SIG-M5 treated with dmso at 0.1 percent for 504 hours (cell line): Measurements from ENCODE around the gene PDE4D.

Experiments used
- DNase-seq: peaks from one replicate; lab custom pipeline; 2025; ENCODE audit not compliant: unreplicated experiment; lab: John Stamatoyannopoulos, UW

The PDE4D gene

DNA sequence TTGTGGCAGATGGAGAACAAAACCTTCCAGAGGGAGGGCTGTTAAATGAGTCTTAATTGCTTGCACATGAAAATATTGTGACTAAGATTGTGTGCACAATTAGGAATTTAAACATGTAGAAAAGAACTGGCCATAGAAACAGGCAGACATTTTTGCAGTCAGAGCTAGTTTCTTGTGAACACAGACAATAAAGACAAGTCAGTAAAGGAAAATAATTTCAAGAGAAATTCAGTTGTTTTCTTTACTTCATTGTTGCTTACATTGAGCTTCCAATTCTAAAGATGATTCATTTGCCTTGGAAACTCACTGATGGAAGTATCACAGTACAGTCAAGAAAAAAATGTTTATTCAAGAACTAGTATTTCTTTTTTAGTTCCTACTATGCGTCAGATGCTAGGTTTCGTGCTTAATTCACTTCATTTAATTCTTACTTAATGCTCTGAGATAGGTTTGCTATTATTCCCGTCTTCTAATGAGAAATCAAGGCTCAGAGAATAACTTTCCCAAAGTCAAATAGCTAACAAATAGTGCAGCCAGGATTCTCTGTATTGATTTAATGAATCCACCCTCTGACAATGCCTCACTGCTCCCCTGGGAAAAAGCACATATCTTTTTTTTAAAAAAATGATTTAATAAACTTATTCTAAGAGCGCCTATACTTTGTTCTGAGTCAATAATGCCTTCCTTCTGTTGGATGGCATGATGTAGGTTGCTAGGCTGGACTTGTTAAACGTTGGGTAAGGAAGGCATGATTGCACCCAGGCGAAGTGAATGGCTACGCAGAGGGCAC, 729.3 kb downstream of the PDE4D start:
- no peak for DNase-seq

DNA sequence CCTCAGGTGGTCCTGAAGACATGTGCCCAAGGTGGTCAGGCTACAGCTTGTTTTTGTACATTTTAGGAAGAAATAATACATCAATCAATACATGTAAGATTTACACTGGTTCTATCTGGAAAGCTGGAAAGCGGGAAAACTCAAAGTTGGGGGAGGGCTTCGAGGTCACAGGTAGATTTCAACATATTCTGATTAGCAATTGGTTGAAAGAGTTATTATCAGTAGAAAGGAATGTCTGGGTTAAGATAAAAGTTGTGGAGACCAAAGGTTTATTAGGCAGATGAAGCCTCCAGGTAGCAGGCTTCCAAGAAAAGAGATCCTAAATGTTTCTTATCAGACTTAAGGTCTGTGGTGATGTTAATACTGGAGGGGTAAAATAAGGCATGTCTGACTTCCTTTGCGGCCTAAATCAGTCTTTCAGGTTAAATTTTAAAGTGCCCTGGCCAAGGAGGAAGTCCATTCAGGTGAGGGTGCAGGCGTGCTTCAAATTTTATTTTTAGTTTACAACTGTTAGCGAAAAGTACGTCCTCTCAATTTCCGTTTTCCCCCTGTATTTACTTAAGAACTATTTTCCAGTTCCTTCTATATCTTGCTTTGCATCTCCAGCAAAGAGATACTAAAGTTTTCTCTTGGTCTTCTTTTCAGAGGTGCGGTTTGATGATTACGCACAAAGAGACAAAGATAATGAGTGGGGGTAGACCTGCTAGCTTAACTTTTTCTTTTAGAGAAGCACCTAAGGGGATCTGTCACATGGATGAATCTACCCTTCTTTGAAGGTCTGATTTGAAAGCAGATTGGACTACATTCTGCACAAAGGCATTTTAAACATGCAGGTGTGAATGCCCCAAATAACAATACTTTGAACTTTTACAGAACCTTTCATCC, 732.1 kb downstream of the PDE4D start:
- DNase-seq = no peak

DNA sequence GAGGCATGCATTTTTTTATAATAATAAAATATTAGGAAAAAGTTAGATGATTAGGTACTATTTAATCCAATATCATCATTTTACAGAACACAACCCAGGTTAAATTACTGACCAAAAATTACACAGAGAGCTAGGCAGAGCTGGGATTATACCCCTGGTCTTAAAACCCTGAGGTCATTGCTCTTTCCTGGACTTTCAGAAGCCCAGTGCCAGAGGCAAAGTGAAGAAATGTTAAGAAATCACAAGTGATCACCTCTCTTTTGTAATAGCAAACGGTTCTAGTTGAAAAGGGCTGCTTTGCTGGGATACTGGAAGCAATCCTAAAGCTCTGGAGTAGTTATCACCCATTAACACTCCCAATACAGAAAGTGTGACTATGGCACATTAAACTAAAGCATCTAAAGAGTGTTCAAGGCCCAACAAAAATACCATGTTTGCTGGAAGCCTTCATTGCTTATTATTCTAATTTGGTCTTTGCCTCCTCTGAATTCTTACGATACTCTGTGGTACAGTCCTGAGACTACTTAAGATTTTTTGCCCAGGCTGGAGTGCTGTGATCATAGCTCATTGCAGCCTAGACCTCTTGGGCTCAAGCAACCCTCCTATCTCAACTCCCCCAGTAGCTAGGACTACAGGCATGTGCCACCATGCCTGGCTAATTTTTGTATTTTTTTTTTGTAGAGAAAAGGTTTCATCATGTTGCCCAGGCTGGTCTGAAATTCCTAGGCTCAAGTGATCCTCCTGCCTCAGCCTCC, 734.7 kb downstream of the PDE4D start:
- no peak for DNase-seq

DNA sequence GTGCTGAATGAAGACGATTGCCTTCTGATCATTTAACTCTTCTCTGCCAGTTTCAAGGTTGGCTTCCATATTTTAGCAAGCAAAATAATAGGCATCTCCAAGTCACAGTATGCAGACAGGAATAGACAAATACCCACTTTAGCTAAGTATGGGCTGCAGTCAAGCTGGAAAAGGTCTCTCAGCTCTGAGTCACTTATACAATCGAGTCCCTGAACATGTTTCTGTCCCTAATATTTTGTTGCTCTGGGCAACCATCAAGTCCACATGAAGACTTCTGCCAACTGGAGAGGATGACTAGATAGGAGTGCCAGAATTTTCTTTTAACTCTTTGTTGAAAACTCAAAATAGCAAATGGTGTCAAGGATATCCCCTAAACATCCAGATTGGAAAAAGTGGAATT, 735.4 kb downstream of the PDE4D start:
- no peak for DNase-seq

DNA sequence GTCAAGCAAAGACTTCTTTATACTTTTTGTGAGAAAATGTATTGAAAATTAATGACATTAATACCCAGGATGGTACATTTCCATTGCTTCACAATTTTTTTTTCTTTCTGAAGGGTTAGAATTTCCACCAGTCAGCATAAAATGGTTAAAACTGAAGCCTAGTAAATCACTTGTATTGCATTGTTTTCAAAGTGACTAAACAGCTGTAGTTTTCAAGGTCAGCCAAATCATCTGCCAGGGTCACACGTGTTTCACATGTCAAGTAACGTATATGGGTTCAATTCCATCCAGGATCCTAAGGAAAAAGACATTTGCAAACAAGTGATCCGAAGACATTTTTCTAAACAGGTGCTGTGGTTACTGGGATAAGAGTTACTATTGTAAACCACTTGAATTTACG, 736.5 kb downstream of the PDE4D start:
- no peak for DNase-seq

DNA sequence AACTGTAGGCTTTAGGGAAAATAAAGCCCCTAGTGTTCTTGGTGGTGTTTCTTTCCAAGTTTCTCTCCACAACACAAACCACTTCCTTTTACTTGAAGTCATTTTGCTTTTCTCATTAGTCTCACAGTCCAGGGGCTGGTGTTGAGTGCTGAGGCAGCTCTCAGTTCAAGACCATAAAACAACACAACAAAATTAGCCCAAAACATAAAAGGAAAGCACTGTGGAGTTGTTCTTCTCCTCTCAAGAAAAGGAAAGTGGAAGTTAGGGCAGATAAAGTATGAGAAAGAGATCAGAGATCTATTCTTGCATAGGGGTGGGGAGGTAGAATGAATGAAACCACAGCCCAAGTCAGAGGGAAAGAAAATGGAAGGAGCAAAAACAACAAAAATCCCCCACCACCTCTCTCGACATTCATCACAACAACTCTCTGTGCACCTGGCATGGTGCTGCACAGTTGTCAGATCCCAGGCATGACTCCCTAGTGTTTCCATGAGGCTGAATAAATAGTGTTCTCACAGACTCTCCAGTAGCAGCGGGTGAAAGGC, 740.8 kb downstream of the PDE4D start:
- DNase-seq = no peak

DNA sequence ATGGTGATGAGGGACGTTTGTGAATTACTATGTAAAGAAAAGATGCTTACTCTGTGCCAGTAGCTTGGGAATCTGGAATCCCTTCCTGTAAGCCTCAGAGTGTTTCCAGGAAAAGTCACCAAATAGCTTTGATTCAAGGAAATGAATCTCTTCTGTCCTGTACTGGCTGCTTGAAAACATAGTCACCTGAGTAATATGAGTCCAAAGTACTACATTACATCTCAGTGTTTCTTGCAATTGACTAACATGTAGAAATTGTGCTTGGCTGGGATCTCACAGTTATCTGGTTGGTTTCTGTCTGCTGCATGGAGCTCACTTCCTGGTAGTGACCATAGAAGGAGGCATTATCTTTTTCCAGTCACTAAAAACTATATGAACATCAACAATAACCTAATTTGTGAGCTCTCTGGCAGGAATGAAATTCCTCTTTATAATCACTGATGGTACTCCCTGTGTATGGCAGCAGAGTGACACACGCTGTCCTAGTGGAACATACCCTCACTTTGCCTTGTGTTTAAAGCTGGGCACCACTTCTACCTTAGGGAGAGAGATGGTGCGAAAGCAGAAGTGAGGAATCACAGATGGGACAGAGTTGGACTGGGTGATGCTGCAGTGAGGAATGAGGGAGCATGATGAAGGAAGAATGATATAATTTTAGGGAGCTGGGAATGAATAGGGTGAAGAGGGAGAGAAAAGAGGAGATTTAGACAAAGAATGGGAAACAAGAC, 742.2 kb downstream of the PDE4D start:
- no peak for DNase-seq

DNA sequence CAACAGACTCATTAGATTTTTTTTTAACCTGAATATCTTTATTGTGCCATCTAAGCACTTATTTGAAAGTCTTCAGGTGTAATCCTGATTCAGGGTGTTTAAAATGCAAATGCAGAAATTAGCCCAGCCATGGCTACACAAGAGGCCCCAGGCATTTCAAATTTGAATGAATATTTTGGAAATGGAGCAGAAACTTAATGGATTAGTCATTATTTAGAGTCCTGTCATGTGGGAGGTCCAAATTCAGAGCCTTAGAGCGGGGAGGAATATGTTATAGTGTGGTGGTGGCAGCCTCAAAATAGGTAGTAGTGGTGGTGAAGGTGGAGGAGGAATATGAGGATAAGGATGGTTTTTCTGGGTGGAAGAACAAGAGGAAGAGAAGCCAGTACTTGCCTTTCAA, 743.7 kb downstream of the PDE4D start:
- no peak for DNase-seq

DNA sequence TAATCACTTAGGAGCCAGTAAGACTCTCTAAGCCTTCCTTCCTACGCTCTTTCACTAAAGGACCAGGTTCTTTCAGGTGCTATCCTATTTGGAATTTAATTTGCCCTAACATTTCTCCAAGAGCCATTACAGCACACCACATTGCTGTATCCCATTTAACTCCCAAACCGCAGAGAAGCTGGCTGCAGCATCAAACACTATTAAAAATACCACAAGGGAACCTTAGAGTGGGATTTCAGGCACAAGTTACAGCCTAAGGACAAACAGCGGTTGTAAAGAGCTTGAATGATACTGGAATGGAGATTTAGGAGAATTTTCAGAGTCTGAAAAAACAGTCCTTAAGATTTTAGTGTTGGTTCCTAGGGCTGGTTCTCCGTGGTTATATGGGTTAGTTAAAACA, 744.3 kb downstream of the PDE4D start:
- no peak for DNase-seq

DNA sequence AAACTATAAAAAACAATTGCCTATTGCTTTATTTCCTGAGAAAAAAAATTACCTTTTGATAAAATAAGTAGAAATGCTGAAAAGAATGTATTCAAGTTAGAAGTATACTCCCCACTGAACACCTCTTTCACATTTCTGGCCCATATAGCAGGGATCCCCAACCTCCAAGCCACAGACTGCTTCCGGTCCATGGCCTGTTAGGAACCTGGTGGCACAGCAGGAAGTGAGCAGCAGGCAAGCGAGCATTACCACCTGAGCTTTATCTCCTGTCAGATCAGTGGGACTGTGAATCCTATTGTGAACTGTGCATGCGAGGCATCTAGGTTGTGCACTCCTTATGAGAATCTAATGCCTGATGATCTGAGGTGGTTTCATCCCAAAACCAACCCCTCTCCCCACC, 746.8 kb downstream of the PDE4D start:
- DNase-seq = no peak

DNA sequence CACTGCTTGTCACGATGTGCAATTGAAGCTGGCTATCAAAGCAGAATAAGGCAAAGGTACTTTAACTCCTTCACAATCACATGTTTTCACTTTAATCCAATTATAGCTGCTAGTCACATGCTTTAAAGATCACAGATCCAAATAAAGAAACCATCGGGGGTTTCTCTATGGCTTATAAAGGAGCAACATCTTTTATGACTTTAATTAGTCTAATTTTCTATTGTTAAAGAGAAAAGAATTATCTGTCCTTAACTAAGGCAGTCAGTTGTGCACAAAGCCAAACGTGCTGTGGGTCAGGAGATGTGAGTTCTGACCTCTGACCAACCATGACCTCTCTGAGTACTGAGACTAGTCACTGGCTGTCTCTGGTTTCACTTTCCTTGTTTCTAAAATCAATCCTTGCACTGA, 749.6 kb downstream of the PDE4D start:
- DNase-seq = no peak

DNA sequence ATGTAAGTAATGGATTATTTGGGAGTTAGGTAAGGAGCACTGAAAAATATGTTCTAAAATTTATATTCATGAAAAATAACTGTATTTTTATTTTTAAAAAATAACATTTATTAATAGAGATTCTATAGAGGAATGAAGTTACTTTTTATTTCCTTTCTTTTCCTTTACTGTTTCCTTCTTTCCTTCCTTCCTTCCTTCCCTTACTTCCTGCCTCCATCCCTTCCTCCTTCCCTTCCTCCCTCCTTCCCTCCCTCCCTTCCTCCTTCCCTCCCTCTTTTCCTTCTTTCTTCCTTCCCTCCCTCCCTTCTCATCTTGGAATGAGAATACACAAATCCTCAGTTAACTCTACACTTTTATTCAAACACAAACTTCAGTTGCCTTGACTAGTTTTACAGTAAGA, 750.6 kb downstream of the PDE4D start:
- no peak for DNase-seq

DNA sequence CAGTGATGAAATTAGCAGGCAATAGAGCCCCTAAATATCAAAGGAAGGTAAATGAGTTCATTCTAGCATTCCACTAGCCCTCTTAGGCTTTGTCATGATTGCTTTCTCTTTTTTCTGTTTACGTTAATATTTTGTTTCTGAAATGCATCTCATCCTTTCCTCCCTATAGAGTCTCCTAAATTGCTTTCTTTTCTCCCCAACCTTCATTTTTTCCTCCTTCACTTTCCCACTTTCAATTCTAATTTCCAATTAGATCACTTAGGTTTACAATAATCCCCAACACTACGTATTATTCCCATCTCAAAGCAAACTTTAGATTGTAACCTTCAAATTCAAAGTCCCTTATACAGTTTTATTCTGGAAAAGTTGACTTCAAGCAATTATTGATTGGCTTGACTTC, 751.4 kb downstream of the PDE4D start:
- DNase-seq = no peak

DNA sequence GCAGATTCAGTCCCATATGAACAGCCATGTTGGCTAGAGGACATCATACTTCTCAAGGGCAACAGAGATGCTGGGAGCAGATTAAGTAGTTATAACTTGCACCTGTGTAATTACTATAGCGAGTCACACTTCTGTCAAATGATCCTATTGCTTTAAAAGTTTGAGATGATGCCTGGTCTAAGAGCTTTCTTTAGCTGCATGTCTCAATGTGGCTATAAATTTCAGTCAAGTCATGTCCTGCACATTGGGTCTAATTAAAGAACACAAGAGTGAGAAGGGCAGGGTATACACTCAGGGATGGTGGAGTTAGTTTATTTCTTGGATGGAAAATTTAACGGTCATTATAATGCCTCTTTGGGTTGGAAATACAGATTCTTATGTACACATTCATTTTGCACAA, 753.4 kb downstream of the PDE4D start:
- DNase-seq = no peak

DNA sequence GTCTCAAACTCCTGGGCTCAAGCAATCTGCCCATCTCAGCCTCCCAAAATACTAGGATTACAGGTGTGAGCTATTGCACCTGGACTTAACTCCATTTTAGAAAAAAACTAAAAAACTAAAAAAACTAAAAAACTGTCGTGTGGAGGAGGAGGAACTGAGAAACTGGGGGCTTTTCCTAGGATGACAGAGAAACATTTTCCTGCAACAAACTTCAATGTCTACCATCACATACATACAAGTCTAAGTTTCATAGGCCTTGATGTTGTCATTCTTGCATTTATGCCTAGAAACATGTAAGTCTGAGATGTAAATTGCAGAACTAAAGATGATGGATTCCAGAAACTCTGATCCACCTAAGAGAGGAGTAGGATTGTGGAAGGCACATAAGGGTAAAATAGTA, 753.8 kb downstream of the PDE4D start:
- DNase-seq = no peak

DNA sequence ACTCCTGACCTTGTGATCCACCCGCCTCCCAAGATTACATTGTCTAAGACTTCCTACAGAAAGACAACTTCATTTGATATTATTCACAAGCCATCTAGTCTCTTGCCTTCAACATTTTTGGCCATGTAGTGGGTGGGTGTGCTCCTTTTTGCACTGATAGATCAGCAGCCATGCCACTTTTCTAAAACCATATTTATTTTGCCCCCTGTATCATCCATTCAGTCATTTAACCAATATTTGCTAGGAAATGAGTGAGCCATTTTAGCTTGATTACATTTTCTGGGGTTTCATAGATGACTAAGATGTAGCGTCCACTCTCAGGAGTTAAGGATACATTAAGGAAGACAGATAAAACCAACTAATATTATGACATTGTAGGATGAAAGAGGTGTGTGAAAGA, 755.0 kb downstream of the PDE4D start:
- no peak for DNase-seq

DNA sequence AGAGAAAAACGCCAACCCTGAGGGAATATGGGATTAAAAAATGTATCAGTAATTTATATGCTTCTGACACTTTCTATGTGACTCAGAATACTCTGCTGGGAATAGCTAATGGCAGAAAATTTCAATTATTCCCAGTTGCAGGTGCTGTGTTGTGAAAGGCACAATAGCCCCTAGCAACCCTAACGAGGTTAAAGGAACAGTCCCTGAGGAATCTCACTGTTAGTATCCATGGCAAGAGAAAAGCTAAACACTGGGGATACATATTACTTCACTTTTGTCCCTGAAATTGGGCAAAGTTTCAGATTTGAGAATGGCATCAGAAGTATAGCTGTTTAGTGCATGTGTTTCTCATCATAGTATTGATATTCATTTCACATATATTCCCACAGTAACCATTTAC, 755.7 kb downstream of the PDE4D start:
- no peak for DNase-seq

DNA sequence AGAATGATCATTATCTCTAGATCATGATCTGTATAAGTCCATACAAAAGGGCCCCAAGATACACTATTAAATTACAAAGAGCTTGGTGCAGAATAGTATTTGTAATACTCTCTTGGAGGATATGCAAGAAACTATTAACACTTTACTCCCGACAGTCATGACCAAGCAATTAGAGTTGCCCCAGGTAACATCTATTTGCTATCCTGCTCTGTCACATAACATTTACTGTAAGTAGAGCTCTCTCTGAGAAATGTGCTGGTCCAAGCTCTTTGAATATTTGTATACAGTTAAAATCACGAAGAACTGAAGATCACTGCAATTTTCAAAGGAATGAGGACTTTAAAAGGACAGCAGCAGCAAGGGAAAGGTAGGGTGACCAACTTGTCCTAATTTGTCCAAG, 757.0 kb downstream of the PDE4D start:
- no peak for DNase-seq

DNA sequence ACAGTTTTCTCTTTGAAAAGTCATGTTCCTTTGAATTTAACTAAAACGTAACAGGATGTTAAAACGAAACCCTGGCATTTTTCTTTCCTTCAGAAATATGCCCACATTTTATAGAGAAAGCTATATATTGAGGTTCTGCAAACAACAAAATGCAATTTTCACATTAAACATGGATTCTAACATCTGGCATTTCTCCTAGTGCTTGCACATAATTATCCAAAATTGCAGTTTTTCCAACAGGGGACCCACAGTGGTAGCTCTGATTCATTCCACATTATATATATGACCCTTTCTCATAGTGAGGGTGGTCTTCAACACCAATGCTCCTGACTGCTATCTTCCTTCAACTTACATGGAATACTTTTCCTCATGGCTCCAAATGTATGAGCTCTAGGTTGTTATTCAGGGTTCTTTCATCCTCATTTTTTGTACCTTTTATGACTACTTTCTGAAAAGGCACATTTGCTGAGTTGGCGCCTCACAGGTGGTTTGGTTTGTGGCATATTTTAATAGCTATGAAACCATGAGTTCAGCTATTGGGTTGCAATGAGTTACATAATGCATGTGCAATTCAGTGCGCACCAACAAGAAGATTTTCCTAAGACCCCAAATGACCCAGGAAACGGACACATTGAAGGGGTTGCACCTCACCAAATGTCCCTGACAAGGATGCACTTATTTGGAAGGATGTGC, 758.9 kb downstream of the PDE4D start:
- no peak for DNase-seq

DNA sequence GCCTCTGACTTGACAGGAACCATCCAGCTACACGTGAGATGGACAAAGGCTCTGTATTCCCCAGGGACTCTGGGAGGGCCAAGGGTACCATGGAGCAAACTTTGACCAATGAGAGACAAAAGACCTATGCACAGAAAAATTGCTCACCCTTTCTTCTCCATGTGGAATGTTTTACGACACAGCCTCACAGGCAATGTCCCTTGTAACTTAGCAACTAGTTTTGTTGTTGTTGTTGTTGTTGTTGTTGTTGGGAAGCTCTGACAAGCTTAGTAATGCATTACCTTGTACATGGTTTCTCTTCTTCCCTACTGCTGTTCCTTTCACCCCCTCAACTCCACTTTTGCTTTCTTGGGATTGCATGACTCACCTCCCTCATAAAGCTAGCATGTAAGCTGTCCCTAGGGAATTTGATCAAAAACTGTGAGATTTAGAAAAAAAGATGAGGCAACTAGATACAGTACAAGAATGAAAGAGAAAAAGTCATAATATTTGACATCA, 759.7 kb downstream of the PDE4D start:
- DNase-seq = no peak
